KMS-11 (cell line): Measurements from ENCODE around the gene KBTBD13.
"Not testable (repeated sequence)": the region's sequence is repeated elsewhere in the genome, so short reads cannot be mapped to it uniquely, and the experiment has no call there.

Experiments
- H2AFZ ChIP-seq: fragments of 200-600 bp; sonication (generic); 2 replicates; pipeline ENCODE4 v1.6.1; 2016; ENCODE audit warnings: antibody characterized with exemption, mixed run types, low read depth
- H3K27ac ChIP-seq: fragments of 200-600 bp; sonication (generic); 2 replicates; pipeline ENCODE4 v1.6.1; 2016; ENCODE audit warnings: mild to moderate bottlenecking, mixed run types
- H3K27me3 ChIP-seq: fragments of 200-600 bp; sonication (generic); 2 replicates; pipeline ENCODE4 v1.6.1; 2017; ENCODE audit warnings: mild to moderate bottlenecking, low read depth, mixed run types, moderate library complexity; ENCODE audit not compliant: insufficient read depth
- H3K36me3 ChIP-seq: fragments of 200-600 bp; sonication (generic); 2 replicates; pipeline ENCODE4 v1.6.1; 2017; ENCODE audit warnings: mild to moderate bottlenecking, mixed run types; ENCODE audit not compliant: insufficient read depth
- H3K4me1 ChIP-seq: fragments of 200-600 bp; sonication (generic); 2 replicates; pipeline ENCODE4 v1.6.1; 2016; ENCODE audit warnings: mild to moderate bottlenecking, low read depth, mixed run types; ENCODE audit not compliant: poor library complexity, severe bottlenecking
- H3K4me2 ChIP-seq: fragments of 200-600 bp; sonication (generic); 2 replicates; pipeline ENCODE4 v1.7.0; 2016; ENCODE audit warnings: mild to moderate bottlenecking, mixed run types
- H3K4me3 ChIP-seq: fragments of 200-600 bp; sonication (generic); IDR thresholded peaks from 2 replicates; pipeline ENCODE4 v1.6.1; 2017; ENCODE audit warnings: low read depth, low read length, mixed read lengths; ENCODE audit not compliant: insufficient read depth
- H3K79me2 ChIP-seq: fragments of 200-600 bp; sonication (generic); 2 replicates; pipeline ENCODE4 v1.6.1; 2016; ENCODE audit warnings: low read depth, mixed run types; ENCODE audit not compliant: insufficient read depth
- H3K9ac ChIP-seq: fragments of 200-600 bp; sonication (generic); 2 replicates; pipeline ENCODE4 v1.6.1; 2016; ENCODE audit warnings: mild to moderate bottlenecking, mixed run types
- H4K20me1 ChIP-seq: fragments of 200-600 bp; sonication (generic); 2 replicates; pipeline ENCODE4 v1.6.1; 2016; ENCODE audit warnings: mild to moderate bottlenecking, mixed run types; ENCODE audit not compliant: insufficient read depth
- CTCF ChIP-seq: fragments of 200-600 bp; sonication (generic); conservative IDR thresholded peaks from 2 replicates; pipeline ENCODE4 v1.6.1; 2017; ENCODE audit warnings: low read depth, mild to moderate bottlenecking, antibody characterized with exemption, low read length, moderate library complexity, mixed read lengths

The KBTBD13 gene

GRCh38 chr15:65097651-65098263 is 21.2 kb downstream of the KBTBD13 start:
- Histone ChIP-seq H3K4me1 (no peaks in the 10 kb centered on the region), H3K27ac (no peak overlapping the region), H3K79me2 (no peaks in the 10 kb centered on the region), H3K4me3 (no peak overlapping the region), H3K36me3 (no peaks in the 10 kb centered on the region), H2AFZ (no peak overlapping the region), H4K20me1 (no peaks in the 10 kb centered on the region), H3K27me3 (no peaks in the 10 kb centered on the region), H3K9ac (no peak overlapping the region), H3K4me2 (no peak overlapping the region)
- TF ChIP-seq CTCF, result no peak

- no peak for TF ChIP-seq CTCF
- H3K4me2 ChIP-seq, result no peak overlapping the region
- H3K9ac ChIP-seq, result no peak overlapping the region
- no peaks in the 10 kb centered on the region for H4K20me1 ChIP-seq
- H3K27ac ChIP-seq, result no peak overlapping the region
- H2AFZ ChIP-seq, result no peak overlapping the region
- no peaks in the 10 kb centered on the region for H3K79me2 ChIP-seq
- H3K27me3 ChIP-seq, result no peaks in the 10 kb centered on the region
- no peaks in the 10 kb centered on the region for H3K4me1 ChIP-seq
- H3K36me3 ChIP-seq, result no peaks in the 10 kb centered on the region
- H3K4me3 ChIP-seq, result no peak overlapping the region
Observed at GRCh38 chr15:65099336-65099735, 22.8 kb downstream of the KBTBD13 start.

GRCh38 chr15:65099801-65100200 is 23.3 kb downstream of the KBTBD13 start:
- H3K27ac ChIP-seq, H4K20me1 ChIP-seq, H3K4me3 ChIP-seq, H3K27me3 ChIP-seq, H3K4me2 ChIP-seq, H3K9ac ChIP-seq, H3K4me1 ChIP-seq, H2AFZ ChIP-seq, H3K36me3 ChIP-seq, H3K79me2 ChIP-seq: not testable (repeated sequence)

- H3K79me2 ChIP-seq, result no peaks in the 10 kb centered on the region
- no peaks in the 10 kb centered on the region for H3K4me1 ChIP-seq
- no peak overlapping the region for H3K27ac ChIP-seq
- no peak for TF ChIP-seq CTCF
- H3K9ac ChIP-seq, result no peak overlapping the region
- no peaks in the 10 kb centered on the region for H3K36me3 ChIP-seq
- H3K4me2 ChIP-seq, result no peak overlapping the region
- no peak overlapping the region for H2AFZ ChIP-seq
- no peaks in the 10 kb centered on the region for H4K20me1 ChIP-seq
- no peaks in the 10 kb centered on the region for H3K27me3 ChIP-seq
- no peak overlapping the region for H3K4me3 ChIP-seq
Observed at GRCh38 chr15:65100442-65100841, 23.9 kb downstream of the KBTBD13 start.

- Histone ChIP-seq H3K9ac (no peak overlapping the region), H3K36me3 (no peaks in the 10 kb centered on the region), H2AFZ (no peak overlapping the region), H3K27ac (no peak overlapping the region), H3K4me3 (no peak overlapping the region), H4K20me1 (no peaks in the 10 kb centered on the region), H3K4me1 (no peaks in the 10 kb centered on the region), H3K4me2 (no peak overlapping the region), H3K27me3 (no peaks in the 10 kb centered on the region), H3K79me2 (no peaks in the 10 kb centered on the region)
- TF ChIP-seq CTCF, result peak; percentile 74
Observed at GRCh38 chr15:65101411-65101890, 24.9 kb downstream of the KBTBD13 start.
